DOHH2 (cell line): ENCODE results near the gene PPP2R5A.

ENCODE experiments used
- H3F3A ChIP-seq: fragments of 200-600 bp; sonication (generic), shearing (Covaris generic); 2 replicates; pipeline ENCODE4 v1.6.0; 2016; ENCODE audit warnings: antibody characterized with exemption, mild to moderate bottlenecking; ENCODE audit not compliant: control insufficient read depth, insufficient read depth
- H3K27ac ChIP-seq: fragments of 200-600 bp; sonication (generic); 2 replicates; pipeline ENCODE4 v1.5.1; 2014; ENCODE audit warnings: low read depth, mild to moderate bottlenecking, low read length, moderate library complexity
- H3K27me3 ChIP-seq: fragments of 200-600 bp; sonication (generic); 2 replicates; pipeline ENCODE4 v1.6.1; 2014; ENCODE audit warnings: mild to moderate bottlenecking, low read length, mixed read lengths; ENCODE audit not compliant: control insufficient read depth
- H3K36me3 ChIP-seq: fragments of 200-600 bp; sonication (generic); 2 replicates; pipeline ENCODE4 v1.6.1; 2014; ENCODE audit warnings: mild to moderate bottlenecking, low read length, moderate library complexity, mixed read lengths; ENCODE audit not compliant: control insufficient read depth
- H3K4me1 ChIP-seq: fragments of 200-600 bp; sonication (generic); 2 replicates; pipeline ENCODE4 v1.6.1; 2014; ENCODE audit warnings: mild to moderate bottlenecking, low read length, mixed read lengths; ENCODE audit not compliant: control insufficient read depth
- H3K4me2 ChIP-seq: fragments of 200-600 bp; sonication (generic); 2 replicates; pipeline ENCODE4 v1.6.0; 2014; ENCODE audit warnings: mild to moderate bottlenecking, low read length, moderate library complexity
- H3K4me3 ChIP-seq: fragments of 200-600 bp; sonication (generic); 2 replicates; pipeline ENCODE4 v1.5.1; 2014; ENCODE audit warnings: mild to moderate bottlenecking, low read length, mixed read lengths
- H3K79me2 ChIP-seq: fragments of 200-600 bp; sonication (generic); 2 replicates; pipeline ENCODE4 v1.6.1; 2014; ENCODE audit warnings: mild to moderate bottlenecking, low read length, mixed read lengths; ENCODE audit not compliant: control insufficient read depth
- H3K9me2 ChIP-seq: fragments of 200-600 bp; sonication (generic); replicated peaks from 2 replicates; pipeline ENCODE4 v1.6.1; 2014; ENCODE audit warnings: mild to moderate bottlenecking, low read length, mixed read lengths; ENCODE audit not compliant: control insufficient read depth
- H3K9me3 ChIP-seq: fragments of 200-600 bp; sonication (generic); 2 replicates; pipeline ENCODE4 v1.6.1; 2014; ENCODE audit warnings: antibody characterized with exemption, low read length, mixed read lengths; ENCODE audit not compliant: control insufficient read depth, insufficient read depth
- H4K20me1 ChIP-seq: fragments of 200-600 bp; sonication (generic); 2 replicates; pipeline ENCODE4 v1.6.0; 2014; ENCODE audit warnings: low read depth, mild to moderate bottlenecking, antibody characterized with exemption, low read length, moderate library complexity; ENCODE audit not compliant: control insufficient read depth, insufficient read depth
- CTCF ChIP-seq: fragments of 200-600 bp; sonication (generic); IDR thresholded peaks from one replicate; pipeline ENCODE4 v1.5.1; 2014; ENCODE audit warnings: antibody characterized with exemption, mild to moderate bottlenecking, low read depth, low read length; ENCODE audit not compliant: poor library complexity, severe bottlenecking
- EZH2phosphoT487 ChIP-seq: fragments of 200-600 bp; sonication (generic); IDR thresholded peaks from 2 replicates; pipeline ENCODE4 v1.6.1; 2017; ENCODE audit warnings: borderline replicate concordance, mild to moderate bottlenecking, antibody characterized with exemption, low read length, moderate library complexity, mixed read lengths

The PPP2R5A gene

GRCh38 chr1:212351588-212352362, 66.6 kb downstream of the PPP2R5A start:
- H3K4me1 ChIP-seq, result no peaks in the 10 kb centered on the region
- TF ChIP-seq CTCF (no peak), EZH2phosphoT487 (no peak)
- H3K9me3 ChIP-seq, result no peaks in the 10 kb centered on the region
- peaks cover 4% of the 10 kb centered on the region; the same call in 1 of the 2 replicates for H3F3A ChIP-seq
- no peak overlapping the region for H3K4me3 ChIP-seq
- no peak overlapping the region for H3K4me2 ChIP-seq
- H3K27ac ChIP-seq, result no peak overlapping the region
- peaks cover 43% of the 10 kb centered on the region for H3K36me3 ChIP-seq
- no peaks in the 10 kb centered on the region for H3K9me2 ChIP-seq
- H3K27me3 ChIP-seq, result no peaks in the 10 kb centered on the region
- no peaks in the 10 kb centered on the region for H3K79me2 ChIP-seq
- no peaks in the 10 kb centered on the region for H4K20me1 ChIP-seq

- no peaks in the 10 kb centered on the region for H3K4me1 ChIP-seq
- H3K9me2 ChIP-seq, result no peaks in the 10 kb centered on the region
- peaks cover 4% of the 10 kb centered on the region; the same call in 1 of the 2 replicates for H3F3A ChIP-seq
- H4K20me1 ChIP-seq, result no peaks in the 10 kb centered on the region
- TF ChIP-seq CTCF (no peak), EZH2phosphoT487 (no peak)
- no peaks in the 10 kb centered on the region for H3K9me3 ChIP-seq
- peaks cover 44% of the 10 kb centered on the region for H3K36me3 ChIP-seq
- H3K27me3 ChIP-seq, result no peaks in the 10 kb centered on the region
- H3K79me2 ChIP-seq, result no peaks in the 10 kb centered on the region
- H3K27ac ChIP-seq, result no peak overlapping the region
- H3K4me2 ChIP-seq, result no peak overlapping the region
- H3K4me3 ChIP-seq, result no peak overlapping the region
These were observed 68.0 kb downstream of the PPP2R5A start for GRCh38 chr1:212353181-212353580.

GRCh38 chr1:212354464-212354863, 69.3 kb downstream of the PPP2R5A start:
- no peak overlapping the region for H3K27ac ChIP-seq
- TF ChIP-seq EZH2phosphoT487 (no peak), CTCF (no peak)
- no peaks in the 10 kb centered on the region for H3K27me3 ChIP-seq
- H3K36me3 ChIP-seq, result peaks cover 50% of the 10 kb centered on the region
- H3K79me2 ChIP-seq, result no peaks in the 10 kb centered on the region
- H3K9me2 ChIP-seq, result no peaks in the 10 kb centered on the region
- H3K9me3 ChIP-seq, result no peaks in the 10 kb centered on the region
- no peaks in the 10 kb centered on the region for H3K4me1 ChIP-seq
- H3F3A ChIP-seq, result peaks cover 8% of the 10 kb centered on the region; the same call in 1 of the 2 replicates
- no peak overlapping the region for H3K4me2 ChIP-seq
- no peak overlapping the region for H3K4me3 ChIP-seq
- no peaks in the 10 kb centered on the region for H4K20me1 ChIP-seq
